Measurements from ENCODE around the gene ALX4.

Gene ALX4

DNA sequence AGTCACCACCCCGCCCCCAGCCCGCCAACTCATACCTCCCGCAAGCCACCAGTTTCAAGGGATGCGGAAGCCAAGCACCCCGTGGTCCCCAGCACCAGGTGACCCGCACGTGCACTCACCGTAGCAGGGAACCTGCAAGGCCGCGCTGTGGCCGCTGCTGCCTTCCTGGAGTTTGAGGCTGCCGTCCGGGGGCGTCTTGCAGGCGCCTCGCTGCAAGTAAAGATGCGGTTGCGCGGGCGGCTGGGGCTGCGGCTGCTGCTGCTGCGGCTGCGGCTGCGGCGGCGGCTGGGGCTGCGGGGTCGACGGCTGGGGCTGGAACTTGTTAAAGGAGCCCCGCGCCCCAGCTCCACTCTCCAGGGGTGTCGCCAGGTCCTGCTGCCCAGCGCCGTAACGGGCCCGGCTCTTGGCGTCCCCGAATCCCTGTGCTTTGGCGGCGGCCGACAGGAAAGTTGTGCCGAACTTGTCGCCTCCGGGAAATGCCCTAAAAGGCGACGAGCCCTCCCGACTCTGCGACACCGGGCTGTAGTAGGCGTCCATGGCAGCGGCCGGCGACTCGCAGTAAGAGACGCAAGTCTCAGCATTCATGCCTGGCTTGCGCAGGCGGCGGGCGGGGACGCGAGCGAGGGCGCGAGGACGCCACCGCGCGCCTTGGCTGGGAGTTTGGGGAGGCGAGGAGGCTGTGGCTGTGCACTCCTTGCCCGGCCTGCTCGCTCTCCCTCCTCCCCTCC lies at the start of gene ALX4:
Gene ALX4, minus strand, starts transcription at position 662 of the 728 bp plus-strand sequence. Its CDS starts 77 bp downstream, at position 585.
- no peak for DNase-seq (ENCODE audit: low read depth)

DNA sequence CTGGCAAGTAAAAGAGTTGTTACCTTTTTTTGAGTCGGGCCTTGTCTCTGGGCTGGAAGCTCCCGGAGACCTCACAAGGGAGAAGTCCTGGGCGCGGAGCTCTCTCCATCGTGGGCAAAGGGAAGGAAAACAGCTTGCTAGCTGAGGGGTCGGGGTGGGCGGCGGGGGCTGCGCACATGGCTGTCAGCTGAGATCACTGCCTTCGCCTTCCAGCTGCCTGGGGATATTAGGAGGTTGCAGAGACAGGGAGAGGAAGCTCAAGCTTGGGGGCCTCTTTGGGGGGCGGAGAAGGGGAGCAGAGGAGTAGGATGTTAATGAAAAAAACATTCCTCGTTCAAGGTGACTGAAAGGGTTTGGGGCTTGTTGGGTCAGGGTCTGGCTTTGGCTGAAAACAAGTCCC lies 49.2 kb upstream of the ALX4 start:
- no peak for DNase-seq (ENCODE audit: low read depth)

DNA sequence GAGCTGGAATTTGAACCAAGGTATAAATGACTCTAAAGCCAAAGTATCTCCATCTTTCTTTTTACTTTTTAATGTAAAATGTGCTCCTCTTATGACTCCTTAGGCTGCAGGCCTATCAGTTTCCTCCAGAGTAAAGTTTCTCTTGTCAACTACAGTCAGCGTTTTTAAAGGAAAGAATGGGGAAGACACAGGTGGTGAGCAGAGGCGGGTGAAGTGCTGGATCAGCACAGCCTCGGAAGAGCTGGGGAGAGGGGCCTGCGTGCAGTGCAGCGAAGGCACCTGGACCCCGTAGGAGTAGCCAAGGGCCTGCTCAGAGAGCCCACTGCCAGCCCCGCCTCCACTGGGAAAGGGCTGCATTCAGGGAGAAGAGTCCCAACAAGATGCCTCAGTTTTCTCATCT lies 48.8 kb upstream of the ALX4 start:
- no peak for DNase-seq (ENCODE audit: low read depth)

DNA sequence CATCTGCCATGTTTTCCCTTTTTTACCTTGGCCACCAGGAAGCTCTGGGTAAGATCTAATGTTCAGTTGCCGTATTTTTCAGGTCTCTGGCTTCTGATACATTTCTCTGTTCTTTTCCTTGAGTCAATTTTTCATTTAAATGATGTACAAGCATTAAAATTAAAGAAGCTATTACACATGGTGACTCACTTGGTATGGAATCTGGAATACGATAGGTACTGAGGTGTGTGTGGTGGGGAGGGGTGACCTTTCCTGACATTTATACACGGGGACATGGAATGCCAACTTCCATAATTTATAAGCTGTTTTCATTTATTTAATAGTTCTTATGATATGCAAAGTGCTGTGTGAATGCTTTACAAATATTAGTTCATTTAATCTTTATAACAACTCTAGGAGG lies 47.8 kb upstream of the ALX4 start:
- no peak for DNase-seq (ENCODE audit: low read depth)

DNA sequence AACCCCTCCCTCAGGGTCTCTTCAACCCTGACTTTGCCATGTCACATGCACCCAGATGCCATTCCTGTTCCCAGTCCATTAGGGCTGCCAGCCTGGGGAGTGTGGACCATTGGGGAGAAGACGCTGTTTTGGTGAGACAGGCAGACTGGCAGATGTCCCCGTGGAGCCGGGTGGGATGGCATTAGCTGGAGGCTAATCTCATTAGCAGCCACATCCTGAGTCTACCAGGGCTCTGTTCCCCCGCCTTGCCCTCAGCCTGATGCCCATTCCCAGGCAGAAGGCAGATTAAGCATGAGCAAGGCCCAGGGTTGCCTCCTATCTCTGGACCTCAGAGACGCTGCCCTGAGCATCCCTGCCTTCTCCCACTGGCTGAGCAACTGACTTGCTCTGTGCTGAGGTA lies 46.4 kb upstream of the ALX4 start:
- no peak for DNase-seq (ENCODE audit: low read depth)

DNA sequence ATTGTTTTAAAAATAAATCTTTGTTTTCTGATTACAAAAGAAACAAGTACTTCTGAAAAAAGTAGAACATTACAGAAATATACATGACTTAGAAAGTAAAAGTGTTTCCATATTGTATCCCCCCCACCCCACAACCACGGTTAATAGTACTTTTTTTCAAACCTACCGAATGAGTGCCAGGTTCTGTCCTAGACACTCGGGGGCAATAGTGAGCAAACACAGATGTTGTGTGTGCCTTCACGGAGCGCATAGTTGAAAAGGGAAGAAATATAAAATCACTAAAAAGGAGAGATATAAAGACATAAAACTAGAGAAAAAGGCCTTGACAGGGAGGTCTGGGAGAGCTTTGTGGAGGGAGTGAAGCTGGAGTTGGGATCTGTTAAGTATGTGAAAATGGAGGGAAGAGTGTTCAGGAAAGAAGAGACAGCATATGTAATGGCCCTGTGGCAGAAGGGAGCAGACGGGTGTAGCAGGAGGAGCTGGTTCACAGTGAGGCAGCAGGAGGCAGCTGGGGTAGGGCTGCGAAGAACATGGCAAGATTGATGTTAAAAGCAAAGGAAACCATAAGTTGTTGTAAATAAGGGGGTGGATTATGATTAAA lies 42.1 kb upstream of the ALX4 start:
- DNase-seq (ENCODE audit: low read depth), result no peak

DNA sequence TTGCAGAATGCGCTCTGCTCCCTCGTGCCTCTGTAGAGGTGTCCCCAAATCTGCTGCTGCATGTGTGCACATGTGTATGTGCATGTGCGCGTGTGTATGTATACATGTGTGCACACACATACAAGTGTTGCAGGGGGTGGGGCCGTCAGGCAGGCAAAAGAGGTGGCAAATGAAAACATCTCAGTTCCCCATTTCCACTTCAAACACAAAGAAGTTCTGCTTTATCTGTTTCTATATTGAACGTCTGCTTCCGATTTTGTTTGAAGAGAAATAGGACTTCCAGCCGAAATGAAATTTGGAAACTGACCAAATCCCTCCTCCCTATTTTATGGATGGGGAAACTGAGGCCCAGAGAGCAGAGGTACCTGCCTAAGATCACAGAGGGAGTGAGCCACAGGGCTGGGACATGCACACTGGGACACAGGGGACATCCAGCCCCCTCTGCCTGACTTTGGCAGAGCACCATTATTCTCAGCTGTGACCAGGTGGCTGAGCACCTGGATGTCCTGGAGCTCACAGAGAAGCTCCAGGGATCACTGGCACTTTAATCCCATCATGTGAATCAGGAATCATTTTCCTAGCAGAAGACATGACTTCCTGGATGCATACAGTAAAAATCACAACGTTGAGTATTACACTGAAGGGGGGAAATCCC lies 41.2 kb upstream of the ALX4 start:
- no peak for DNase-seq (ENCODE audit: low read depth)

DNA sequence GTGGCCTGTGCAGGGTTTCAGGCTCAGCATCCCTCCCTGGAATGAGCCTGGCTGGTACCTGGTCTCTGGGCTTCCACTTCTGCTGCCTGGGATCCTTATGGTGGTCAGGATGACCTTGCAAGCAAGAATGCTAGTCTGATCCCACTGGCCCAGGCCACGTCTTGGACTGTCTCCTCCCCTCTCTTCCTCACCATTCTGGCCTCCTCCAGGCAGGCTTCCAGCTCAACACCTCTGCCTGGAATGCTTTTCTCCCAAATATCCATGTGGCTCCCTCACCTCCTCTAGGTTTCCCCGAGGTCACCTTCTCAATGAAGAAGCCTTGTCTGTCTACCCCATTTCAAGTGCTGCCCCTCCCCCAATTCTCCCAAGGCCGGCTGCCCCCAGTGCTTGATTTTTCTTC lies 39.4 kb upstream of the ALX4 start:
- no peak for DNase-seq (ENCODE audit: low read depth)

DNA sequence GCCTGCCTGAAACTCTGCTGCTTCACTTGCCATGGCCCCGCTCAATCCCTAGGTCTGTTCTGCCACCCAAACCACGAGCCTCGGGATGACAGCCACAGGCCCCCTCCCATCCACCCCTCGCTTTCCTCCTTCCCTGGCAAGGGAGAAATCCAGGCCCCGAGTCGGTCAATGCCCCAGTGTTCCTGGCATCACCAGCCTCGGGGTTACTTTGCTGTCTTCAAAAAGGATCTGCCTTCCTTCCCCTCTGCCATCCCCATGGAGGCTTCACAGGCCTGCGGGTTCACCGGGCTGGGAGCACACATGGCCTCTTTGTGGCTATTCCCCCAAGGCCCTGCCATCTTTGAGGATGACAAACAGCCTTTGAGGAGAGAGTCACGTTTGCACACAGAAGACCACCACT lies 38.8 kb upstream of the ALX4 start:
- DNase-seq (ENCODE audit: low read depth), result no peak

DNA sequence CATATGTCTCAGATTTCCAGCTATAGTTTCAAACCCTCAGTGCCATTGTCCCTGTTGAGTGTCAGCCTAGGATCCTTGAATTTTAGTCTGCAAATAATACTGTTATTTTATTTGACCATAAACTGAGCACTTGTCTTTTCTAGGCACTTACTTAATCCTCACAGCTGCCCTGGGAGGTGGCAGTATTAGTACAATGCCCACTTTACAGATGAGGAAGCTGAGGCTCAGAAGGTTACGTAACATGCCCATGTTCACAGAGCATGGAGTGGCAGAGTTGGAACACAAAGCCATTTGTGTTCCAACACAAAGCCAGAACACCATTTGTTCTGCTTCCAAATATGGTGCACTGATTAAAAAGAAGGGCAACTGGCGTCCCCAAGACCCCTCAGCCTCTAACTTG lies 38.2 kb upstream of the ALX4 start:
- DNase-seq (ENCODE audit: low read depth), result no peak

DNA sequence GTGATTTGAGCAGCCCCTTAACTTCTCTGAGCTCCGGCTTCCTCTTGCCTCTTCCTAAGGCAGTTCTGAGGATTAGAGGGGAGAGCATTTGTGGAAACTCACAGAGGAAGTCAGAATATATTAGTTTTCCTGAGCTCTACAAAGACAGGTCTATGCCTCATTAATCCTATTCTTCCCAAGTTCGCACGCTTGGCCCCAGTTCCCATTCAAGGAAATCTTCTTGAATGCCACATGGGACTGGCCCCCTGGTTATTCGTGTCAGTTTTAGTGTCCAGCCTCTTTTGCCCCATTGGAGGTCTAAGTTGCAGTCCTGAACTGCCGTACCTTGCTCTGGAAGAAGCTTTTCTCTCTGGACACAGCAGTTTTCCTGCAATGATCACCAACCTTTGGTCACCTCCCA lies 37.6 kb upstream of the ALX4 start:
- no peak for DNase-seq (ENCODE audit: low read depth)

DNA sequence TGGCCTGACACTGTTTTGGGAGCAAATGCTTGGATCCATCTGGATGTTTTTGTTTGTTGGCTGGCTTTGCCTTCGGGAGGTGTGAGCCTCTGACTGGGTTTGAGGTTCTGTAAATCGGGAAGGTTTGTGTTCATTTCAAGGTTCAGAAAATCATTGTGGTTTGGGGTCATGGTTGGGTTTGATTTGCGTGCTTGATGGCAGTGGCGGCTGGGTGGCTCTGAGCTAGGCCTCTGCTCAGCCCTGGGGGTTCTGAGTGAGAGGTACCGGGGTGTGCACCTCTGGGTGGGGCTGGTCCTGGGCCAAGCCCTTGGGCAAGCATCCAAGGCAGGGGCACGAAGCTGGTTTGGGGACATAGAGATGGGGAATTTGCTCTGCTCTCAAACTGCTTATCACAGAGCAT lies 37.0 kb upstream of the ALX4 start:
- DNase-seq (ENCODE audit: low read depth), result no peak

DNA sequence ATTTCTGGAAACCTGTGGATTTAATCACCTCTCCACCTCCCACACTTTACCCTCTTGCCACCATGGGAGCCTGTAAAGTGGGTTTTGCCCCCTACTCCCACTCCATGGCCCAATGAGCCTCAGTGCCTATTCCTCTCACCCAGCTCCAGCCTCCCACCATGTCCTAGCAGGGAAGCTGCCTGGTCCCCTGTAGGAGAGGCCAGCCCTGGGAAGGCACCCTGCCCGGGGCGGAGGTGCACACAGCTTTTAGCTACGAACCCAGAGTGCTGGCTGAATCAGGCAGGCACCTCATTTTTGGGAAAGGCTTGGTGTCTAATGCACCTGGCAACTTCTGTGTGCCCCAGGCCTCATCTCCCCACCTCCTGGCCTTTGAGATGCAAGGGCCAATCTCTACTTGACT lies 35.8 kb upstream of the ALX4 start:
- DNase-seq (ENCODE audit: low read depth), result no peak

DNA sequence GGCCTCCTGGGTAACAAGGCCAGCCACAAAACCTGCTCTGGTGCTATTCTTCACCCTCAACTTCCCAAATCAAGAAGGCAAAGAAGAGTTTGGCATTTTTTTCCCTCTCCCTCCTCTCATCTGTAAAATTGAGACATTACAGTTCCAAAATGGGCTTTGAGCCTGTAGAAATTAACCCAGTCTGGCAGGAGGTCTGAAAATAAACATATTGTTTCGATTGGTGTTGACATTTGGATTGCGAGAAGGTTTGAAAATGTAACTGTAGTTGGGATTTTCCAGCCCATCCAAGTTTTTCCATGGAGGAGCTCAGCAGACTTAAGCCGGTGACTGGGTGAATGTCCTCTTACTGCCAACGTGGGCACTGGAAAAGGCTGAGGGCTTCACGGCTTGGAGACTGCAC lies 35.0 kb upstream of the ALX4 start:
- DNase-seq (ENCODE audit: low read depth), result no peak

DNA sequence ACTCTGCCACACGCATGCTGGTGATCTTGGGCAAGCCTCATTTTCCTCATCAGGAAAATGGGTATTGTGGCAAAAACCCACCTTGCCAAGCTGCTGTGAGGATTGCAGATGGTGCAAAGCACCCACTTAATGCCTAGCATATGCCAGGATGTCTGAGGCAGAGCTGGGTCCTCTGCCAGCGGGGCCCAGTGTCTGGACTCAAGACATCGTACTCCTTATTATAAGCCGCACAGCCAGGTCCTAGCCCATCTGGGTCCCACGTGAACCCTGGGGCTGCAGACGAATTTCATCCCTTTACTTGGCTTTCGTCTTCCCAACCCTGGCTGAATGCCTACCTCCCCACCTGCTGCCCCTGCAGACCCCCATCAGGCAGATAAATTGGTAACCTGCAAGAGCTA lies 34.5 kb upstream of the ALX4 start:
- DNase-seq (ENCODE audit: low read depth), result no peak

DNA sequence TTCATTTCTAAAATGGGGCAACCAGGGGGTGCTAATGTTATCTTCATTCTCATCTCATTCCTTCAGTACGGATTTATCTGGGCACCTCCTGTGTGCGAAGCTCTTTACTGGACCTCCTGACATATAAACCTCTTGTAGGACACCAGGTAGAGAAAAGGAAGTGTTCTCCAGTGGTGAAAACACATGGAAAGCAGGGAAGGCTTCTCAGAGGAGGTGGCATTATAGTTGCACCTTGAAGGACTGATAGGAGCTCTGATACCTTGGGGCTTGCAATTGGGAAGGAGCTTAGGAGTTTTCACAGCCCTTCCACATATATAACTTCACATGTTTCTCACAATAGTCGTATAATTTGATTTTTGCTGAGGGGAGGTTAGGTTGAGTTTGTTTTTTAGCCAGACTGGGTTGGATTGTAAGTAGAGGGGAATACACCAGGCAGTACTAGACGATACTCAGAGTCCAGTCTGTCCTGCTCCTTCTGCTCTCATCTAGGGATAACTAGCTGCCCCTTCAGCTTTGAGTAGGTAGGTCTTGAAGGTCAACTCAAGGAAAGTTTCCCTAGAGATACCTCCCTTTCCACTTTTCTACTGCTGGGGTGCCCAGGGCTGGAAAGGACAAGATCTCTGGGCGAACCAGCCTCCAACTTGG lies 34.0 kb upstream of the ALX4 start:
- no peak for DNase-seq (ENCODE audit: low read depth)

DNA sequence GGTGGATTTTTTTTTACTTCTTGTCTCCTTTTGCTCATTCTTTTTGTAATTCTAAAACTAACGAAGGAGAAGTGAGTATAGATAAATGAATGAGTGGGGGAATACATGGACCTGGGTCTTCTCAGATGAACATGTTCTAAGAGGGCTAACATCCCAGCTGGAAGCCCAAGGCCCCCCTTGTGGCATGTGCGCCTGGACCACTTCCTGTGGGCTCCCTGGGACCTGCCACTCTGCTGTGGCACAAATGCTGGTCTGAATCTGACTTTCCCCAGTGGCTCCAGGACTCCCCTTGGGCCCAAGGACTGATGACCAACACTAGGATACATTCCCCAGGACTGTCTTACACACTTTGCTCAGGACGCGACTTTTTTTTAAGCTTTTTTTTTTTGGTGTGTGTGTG lies 32.7 kb upstream of the ALX4 start:
- DNase-seq (ENCODE audit: low read depth), result no peak

DNA sequence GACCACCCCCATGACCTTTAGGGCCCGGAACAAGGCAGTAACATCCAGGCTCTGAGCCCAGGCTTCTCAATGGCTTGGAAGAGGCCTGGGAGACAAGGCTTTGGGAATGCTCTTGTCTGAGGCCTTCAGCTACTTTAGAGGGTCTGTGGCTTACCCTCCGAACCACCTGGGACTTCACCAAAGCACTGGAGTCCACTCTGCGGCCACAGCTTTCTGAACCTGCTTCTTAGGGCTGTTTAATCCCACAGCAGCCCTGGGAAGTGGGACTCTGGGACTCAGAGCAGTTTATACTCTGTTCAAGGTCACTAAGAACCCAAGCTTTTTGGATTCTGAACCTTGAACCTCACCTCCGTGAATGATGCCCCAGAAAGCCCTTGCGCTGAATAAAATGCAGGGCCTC lies 30.7 kb upstream of the ALX4 start:
- no peak for DNase-seq (ENCODE audit: low read depth)

DNA sequence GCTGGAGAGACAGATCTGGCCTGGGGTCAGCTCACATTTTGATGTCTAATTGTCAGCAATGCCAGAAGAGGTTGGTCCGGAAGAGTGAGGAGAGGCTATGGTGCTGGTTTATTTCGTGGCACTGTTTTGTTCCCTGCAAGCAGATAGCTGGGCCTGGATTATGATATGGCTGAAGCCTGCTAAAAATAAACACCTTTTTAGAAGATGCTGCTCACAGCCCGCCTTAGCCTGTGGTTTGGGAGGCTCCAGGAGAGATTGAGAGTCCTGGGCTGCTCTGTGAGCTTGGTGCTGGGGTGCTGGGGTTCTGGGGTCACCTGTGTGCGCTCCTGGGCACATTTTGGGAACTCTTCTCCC lies 29.6 kb upstream of the ALX4 start:
- no peak for DNase-seq (ENCODE audit: low read depth)

DNA sequence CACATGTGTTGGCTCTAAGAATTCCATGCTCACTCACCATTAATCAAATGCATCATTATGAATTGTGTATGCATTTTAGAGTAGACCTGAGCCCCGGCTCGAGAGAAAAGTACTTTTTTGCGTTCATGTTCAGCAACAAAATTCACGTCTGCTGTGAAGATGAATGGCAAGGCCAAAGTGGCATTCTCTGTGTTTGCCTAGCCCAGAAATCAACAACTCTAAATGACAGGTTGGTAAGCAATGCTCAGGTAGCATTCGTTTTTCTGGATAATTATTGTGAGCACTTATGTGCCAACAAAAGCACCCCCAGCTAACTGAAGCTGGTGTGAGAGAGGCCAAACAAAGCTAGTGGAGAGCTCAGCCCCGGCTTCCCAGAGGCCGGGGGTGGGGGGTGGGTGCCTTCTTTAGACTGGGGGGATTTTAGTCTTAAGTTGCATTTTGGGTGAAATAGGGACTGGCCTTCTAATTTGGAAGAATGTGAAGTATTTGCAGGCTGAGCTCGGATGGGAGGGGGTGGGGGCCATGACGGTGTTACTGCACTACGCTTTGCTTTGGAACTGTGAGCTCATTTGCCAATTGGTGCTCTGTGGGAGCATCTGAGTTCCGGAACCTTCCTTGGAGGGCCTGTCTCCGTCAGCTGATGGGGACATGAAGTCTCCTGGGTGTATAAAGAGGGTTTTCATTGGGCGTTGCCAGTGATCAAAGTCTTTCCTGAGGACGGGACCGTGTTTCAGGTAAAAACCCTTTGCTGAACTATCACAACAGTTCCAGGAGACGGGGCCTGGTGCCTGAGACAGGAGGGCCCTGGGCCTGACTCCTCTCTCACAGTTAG lies 29.0 kb upstream of the ALX4 start:
- DNase-seq (ENCODE audit: low read depth), result no peak

DNA sequence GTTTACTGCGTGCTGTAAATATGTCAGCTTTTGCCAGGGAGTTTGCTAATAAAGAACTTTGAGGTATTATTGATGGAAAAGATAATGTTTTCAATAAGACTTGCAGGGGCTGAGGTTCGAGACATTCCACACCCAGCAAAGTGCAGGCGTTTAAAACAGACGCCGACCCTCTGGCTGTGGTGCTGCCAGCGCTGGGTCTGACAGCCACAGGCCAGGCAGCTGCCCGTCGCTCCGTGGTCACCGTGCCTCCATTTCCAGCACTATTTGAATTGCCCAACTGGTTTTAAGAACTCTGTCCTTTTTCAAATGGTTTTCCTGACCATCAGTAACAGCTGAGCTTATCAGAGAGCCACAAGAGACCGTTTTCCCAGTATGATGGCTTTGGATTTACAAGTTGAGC lies 28.1 kb upstream of the ALX4 start:
- DNase-seq (ENCODE audit: low read depth), result no peak

DNA sequence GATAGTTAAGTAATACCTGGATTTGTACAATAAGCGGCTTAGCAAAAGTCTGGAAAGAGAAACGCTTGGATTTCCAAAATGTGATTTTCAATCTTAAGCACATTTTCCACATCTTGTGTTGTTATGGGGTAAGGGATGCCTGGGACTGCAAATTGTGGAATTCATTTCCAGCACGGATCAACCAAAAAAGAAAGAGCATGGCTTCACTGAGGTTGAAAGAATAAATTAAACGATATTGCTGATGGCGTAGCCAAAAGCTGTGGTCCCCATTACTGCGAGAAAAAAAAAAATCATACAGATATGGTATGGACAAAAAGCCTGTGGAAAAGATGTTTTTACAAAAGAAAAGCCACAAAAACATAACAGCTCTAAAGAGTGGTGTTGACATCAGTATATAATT lies 26.0 kb upstream of the ALX4 start:
- no peak for DNase-seq (ENCODE audit: low read depth)
